Astrocyte (in vitro differentiated cells and primary cell): ENCODE measurements around the gene DPPA5.

Source experiments
- CTCF ChIP-seq: IDR thresholded peaks from 2 replicates; pipeline ENCODE4 v1.5.1; 2011; ENCODE audit warnings: low read depth, mild to moderate bottlenecking, inconsistent platforms, low read length, moderate library complexity; ENCODE audit not compliant: insufficient read depth
- EZH2 ChIP-seq: IDR thresholded peaks from 2 replicates; pipeline ENCODE4 v1.6.1; 2012; ENCODE audit warnings: mild to moderate bottlenecking, low read length, inconsistent platforms; ENCODE audit not compliant: insufficient read depth

- TF ChIP-seq CTCF (no peak), EZH2 (no peak)
Measured at GRCh38 chr6:73342174-73342573, 11.9 kb downstream of the DPPA5 start.
